RWPE1 (cell line): Measurements from ENCODE around the gene RXRA.

Experiments used
- CTCF ChIA-PET: fragments of 350-600 bp; sonication (Branson Sonifier 250); formaldehyde crosslinking; extraction: SDS; loops from one replicate; lab custom pipeline; 2021; lab: Yijun Ruan, JAX
- POLR2A ChIA-PET: fragments of 400-600 bp; formaldehyde crosslinking; extraction: SDS; loops from one replicate; lab custom pipeline; 2020; ENCODE audit warnings: antibody characterized with exemption; ENCODE audit not compliant: low non-redundant PET; lab: Yijun Ruan, JAX
- DNase-seq: peaks from one replicate; pipeline ENCODE4 v3.0.0; 2012; ENCODE audit warnings: low spot score
- H3K27ac ChIP-seq: fragments of 450-650 bp; 2 replicates; pipeline ENCODE4 v1.5.1; 2017
- CTCF ChIP-seq: fragments of 450-650 bp; conservative IDR thresholded peaks from 2 replicates; pipeline ENCODE4 v1.5.1; 2017; ENCODE audit warnings: low read depth, mild to moderate bottlenecking

The RXRA gene

GRCh38 chr9:134323741-134324358, 2.4 kb upstream of the RXRA start:
- ChIA-PET POLR2A (interaction anchor here (0.9 to 2.1 kb wide), 2 partner anchors 54 to 150 kb away, joined by 3 to 5 read pairs; no protein-coding TSS in a partner anchor), CTCF (interaction anchor here (0.7 to 1.4 kb wide), 9 partner anchors 32 to 159 kb away, joined by 3 to 7 read pairs (median 4); no protein-coding TSS in a partner anchor)
- peak; percentile 94 for DNase-seq
- H3K27ac ChIP-seq = peak overlapping the region; percentile 99
- TF ChIP-seq CTCF = no peak

GRCh38 chr9:134324359-134325095, 1.7 kb upstream of the RXRA start:
- H3K27ac ChIP-seq = peak overlapping the region; percentile 99
- TF ChIP-seq CTCF = no peak
- ChIA-PET POLR2A (interaction anchor here (0.6 to 2.1 kb wide), 5 partner anchors 42 to 153 kb away, joined by 5 to 9 read pairs (median 5); no protein-coding TSS in a partner anchor), CTCF (interaction anchor here (0.6 to 1.4 kb wide), 7 partner anchors 31 to 167 kb away, joined by 3 to 6 read pairs (median 4); no protein-coding TSS in a partner anchor)
- peak; percentile 86 for DNase-seq

GRCh38 chr9:134325096-134325812, 1.0 kb upstream of the RXRA start:
- TF ChIP-seq CTCF = no peak
- peak overlapping the region; percentile 99 for H3K27ac ChIP-seq
- ChIA-PET POLR2A (interaction anchor here (0.6 to 2.1 kb wide), 8 partner anchors 22 to 613 kb away, joined by 3 to 9 read pairs (median 5); no protein-coding TSS in a partner anchor), CTCF (interaction anchor here (0.6 to 1.0 kb wide), 5 partner anchors 60 to 317 kb away, joined by 3 to 4 read pairs (median 3); no protein-coding TSS in a partner anchor)
- peak; percentile 79 for DNase-seq

- peak overlapping the region; percentile 99 for H3K27ac ChIP-seq
- DNase-seq = peak; percentile 60
- TF ChIP-seq CTCF = no peak
- POLR2A ChIA-PET = interaction anchor here (3.2 kb wide), 1 partner anchor 40 kb away, joined by 17 read pairs; no protein-coding TSS in a partner anchor
- CTCF ChIA-PET = interaction anchor here (0.6 to 2.7 kb wide), 6 partner anchors 33 to 156 kb away, joined by 3 to 8 read pairs (median 4); no protein-coding TSS in a partner anchor
Observed at GRCh38 chr9:134326724-134327601, 708 bp downstream of the RXRA start.

GRCh38 chr9:134327671-134328231, 1.5 kb downstream of the RXRA start:
- H3K27ac ChIP-seq = peak overlapping the region; percentile 99
- peak; percentile 46 for DNase-seq
- ChIA-PET CTCF (interaction anchor here (0.6 to 2.7 kb wide), 9 partner anchors 17 to 1197 kb away, joined by 3 to 8 read pairs (median 4); no protein-coding TSS in a partner anchor), POLR2A (interaction anchor here (3.2 kb wide), 1 partner anchor 39 kb away, joined by 17 read pairs; no protein-coding TSS in a partner anchor)
- TF ChIP-seq CTCF = no peak
